Fibroblast of upper back skin (primary cell): ENCODE measurements around the gene GNL3L.
"Not testable (repeated sequence)": the region's sequence is repeated elsewhere in the genome, so short reads cannot be mapped to it uniquely, and the experiment has no call there.

Experiments used
- DNase-seq: peaks from one replicate; pipeline ENCODE4 v3.0.0-alpha.2; 2013

Gene GNL3L, protein sequence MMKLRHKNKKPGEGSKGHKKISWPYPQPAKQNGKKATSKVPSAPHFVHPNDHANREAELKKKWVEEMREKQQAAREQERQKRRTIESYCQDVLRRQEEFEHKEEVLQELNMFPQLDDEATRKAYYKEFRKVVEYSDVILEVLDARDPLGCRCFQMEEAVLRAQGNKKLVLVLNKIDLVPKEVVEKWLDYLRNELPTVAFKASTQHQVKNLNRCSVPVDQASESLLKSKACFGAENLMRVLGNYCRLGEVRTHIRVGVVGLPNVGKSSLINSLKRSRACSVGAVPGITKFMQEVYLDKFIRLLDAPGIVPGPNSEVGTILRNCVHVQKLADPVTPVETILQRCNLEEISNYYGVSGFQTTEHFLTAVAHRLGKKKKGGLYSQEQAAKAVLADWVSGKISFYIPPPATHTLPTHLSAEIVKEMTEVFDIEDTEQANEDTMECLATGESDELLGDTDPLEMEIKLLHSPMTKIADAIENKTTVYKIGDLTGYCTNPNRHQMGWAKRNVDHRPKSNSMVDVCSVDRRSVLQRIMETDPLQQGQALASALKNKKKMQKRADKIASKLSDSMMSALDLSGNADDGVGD

DNA sequence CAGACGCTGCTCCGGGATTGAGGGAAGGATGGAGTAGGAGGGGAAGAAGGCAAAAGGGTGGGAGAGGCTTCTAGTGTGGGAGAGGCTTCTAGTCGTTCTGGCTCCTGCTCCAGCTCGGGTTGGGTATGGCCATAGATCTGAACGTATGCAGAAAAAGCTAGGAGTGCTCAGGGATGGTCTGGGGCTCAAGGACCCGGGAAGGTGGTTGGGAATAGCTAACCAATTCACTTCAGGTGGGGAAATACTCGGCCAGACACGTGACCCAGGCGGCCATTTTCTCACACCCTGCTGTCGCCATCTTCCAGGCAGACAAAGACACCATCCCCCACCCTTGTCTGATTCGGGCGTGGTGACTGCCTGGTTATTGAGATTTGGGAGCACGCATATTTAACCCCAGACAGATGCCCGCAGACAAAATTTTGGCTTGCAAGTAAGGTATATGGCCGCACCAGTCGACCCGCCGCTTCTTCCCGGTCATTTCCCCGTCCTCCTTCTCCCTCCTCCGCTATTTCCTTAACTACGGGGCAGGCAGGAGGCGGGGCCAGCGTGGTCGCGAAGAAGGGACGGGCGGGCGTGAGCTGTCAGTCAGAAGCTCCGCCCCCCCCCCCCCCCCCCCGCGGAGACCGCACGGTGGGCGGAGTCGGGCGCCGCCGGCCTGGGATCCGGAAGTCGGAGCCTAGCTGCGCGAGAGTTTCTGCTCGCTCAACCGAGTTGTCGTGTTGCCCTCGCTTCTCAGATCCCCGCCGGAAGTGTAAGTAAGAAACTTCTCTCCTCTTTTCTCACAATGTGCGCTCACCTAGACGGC is at the start of gene GNL3L:
Gene GNL3L (plus strand): TSS at position 668 of the 805 bp plus-strand sequence. CDS start 2,348 bp downstream, outside the sequence.
- DNase-seq: peak; percentile 80

DNA sequence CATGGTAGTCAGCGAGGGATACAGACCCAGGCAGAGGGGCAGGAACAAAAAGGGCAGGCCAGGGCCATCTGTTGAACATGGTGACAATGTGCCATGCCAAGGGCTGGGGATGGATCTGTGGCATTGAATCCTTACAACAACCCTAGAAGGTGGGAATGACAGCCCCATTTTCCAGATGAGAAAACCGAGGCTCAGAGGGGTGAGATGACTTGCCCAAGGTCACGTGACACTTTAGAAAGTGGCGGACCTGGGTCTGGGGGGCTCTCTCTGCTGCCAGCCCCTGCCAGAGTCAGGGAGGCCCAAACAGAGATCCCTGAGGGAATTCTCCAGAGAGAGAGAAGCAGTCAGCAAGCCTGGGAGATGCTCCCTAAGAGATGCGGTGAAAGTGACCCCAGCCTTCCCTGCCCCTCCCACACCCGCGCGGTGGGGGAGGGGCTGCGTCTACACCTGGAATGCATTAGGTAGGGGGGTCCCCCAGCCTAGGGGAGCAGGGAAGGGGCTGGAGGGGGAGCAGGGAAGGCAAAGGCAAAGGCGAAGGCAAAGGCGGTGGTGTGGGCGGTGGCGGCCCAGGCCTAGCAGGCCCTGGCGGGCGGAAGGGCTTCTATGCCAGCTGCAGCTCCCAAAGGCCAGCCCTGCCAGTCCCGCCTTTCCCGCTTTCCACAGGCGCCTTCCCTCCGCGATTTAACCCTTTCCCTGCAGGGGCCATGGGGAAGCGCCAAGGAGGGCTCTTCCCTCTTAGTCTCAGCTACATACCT is 47.0 kb upstream of the GNL3L start:
- DNase-seq: no peak

DNA sequence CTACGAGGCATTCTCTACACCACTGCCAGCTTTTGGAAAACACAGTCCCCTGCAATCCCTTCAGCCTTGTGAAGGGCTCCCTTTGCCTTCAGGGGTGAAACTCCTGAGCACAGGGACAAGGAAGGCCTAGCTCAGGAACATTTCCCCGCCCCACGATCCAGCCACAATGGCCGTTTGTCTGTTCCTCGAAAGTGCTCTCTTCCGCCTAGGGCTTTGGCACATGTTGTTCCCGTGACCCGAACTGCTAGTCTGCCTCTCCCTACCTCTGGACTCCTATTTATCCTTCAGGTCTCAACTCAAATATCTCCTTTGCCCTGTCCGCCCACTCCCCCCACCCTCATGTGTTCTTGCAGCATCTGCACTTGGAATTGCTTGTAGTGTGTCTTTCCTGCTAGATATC is 46.1 kb upstream of the GNL3L start:
- DNase-seq: no peak

DNA sequence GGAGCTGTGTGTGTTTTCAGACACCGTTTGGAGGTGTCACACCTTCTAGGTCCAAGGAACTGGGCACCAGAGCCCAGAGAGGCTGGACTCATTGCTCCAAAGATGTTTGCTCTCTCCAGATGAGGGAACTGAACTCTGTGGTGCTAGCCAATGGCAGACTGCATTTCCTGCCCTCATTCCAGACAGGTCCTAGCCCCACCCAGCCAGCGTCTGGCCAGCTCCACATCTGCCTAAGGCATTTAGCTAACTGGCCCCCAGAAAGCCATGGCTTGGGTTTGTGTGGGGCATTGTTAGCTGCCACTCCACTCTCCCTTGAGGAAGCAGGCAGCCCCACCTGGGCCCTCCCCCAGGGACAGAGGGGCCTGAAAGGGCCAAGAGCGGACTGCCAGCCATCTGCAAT is 45.4 kb upstream of the GNL3L start:
- DNase-seq: no peak

DNA sequence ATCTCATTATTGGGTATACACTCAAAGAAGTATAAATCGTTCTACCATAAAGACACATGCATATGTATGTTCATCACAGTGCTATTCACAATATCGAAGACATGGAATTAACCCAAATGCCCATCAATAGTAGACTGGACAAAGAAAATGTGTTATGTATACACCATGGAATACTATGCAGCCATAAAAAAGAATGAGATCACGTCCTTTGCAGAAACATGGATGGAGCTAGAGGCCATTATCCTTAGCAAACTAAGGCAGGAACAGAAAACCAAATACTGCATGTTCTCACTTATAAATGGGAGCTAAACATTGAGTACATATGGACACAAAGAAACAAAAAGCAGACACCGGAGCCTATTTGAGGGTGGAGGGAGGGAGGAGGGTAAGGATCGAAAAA is 40.2 kb upstream of the GNL3L start:
- not testable (repeated sequence) for DNase-seq

DNA sequence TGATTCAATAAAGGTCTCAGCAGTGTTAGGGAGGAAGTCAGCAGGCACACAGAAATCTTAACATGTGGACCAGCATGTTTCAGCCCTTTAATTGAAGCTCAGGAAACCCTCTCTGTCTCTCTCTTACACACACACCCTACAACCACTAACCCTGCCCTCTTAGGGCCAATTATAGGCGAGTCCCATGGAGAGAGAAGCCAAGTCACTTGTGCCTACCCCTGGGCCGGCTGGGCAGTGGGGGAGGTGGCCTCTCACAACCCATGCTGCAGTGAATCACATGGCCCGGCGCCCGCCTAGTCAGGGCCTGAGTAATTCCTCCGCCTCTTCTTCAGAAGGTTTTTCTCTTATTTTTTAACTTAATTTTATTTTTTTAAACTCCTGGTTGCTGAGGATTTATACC is 37.7 kb upstream of the GNL3L start:
- peak; percentile 60 for DNase-seq

DNA sequence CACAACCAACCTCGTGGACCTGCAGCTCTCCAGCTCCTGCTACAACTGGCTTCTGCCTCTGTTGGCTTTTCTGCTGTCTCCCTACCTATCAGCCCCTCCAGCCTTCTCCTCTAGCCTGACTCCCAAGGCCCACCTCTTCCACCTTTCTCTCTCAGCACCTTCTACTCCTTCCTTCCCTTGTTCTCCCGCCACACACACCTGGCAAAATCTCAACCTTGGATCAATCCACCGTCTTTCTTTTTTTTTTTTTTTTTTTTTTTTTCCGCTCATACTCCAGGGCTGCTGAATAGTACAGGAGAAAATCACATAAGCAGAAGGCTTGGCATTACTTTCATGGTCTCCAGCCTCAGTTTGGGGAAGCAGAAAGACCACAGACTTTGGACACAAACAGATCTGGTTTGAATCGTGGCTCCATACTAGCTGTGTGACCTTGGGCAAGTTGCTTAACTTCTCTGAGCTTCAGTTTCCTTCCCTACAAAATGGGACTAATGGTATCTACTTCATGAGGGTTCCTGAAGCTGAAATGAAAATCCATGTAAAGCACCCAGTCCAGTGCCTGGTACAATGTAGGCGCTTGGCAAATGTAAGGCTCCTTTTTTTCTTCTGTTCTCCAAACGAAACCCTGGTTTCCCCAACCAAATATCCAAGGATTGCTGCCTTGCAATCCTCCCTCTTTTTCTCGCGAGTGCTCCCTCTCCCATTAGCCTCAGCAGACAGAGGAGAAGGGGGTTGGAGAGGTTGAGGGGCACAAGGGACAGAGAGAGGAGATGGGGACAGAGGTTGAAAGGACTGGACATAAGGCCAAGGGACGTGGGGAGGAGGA is 35.6 kb upstream of the GNL3L start:
- no peak for DNase-seq

DNA sequence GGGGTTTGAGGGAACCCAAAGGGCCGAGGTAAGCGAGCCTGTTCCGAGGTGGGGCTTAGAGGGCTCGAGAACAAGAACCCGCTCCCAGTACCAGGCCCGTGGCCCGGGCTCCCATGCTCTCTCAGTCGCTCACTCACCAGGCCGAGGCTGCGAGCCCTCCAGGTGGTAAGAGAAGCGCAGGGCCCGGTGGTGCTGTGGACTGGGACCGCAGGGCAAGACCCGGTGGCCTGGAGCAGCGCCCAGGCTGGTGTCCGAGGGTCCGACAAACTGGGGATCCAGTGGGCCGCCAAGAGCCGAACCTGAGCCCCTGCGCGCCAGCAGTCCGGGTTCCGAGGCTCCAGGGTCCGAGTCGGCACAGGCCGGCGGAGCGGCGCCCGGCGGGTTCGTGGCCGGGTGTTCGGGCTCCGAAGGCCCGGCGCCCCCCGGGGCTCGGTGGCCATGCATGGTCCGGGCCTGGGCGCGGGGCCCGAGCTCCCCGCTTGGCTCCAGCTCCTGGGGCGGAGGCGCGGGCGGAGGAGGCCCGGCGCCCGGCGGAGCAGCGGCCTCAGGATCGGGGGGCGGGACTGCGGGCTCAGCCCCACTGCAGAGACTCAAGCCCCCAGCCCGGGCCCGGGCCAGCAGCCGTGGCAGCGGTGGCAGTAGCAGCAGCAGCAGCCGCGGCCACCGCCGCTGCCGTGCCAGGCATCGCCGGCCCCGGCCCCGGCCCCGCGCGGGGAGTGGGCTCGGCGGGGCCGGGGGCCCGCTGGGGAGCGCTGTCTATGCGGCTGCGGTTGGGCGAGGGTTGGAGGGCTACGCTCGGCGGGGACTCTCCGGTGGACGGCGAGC is 34.8 kb upstream of the GNL3L start:
- DNase-seq: no peak

DNA sequence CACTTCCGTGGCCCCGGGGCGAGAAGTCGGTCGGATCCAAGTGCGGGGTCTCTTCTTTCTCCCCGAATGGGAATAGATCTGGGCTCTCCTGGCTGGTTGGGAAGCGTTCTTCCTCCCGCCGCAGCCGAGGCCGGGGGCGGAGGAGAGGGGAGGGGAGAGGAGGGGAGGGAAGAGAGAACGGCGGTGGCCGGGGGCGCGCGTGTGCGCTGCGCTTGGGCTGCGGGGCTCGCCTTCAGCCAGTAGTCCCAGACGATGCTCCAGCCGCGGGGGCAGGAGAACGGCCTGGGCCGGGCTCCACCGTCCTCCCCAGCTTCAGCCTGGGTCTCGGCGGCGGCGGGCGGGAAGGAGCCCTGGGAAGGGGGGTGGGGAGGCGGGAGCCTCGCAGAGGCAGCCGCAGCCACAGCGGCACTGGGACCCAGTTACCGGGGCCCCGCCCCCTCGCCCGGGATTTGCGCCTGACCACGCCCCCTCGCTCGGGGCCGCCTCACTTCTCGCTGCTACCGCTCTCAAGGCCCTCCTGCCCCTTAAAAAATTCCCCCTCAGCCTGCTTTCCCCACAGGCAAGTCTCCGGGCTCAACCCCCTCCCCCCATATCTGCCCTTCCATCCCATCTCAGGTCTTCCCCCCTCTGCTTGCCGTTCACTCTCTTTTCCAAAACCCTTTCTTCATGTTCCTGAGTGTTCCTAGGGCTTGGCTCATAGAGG is 34.1 kb upstream of the GNL3L start, which contains the start of gene FGD1:
Gene FGD1 (minus strand): TSS at position 421 of the 703 bp plus-strand sequence. CDS start 802 bp downstream, outside the sequence.
- DNase-seq: peak; percentile 61

DNA sequence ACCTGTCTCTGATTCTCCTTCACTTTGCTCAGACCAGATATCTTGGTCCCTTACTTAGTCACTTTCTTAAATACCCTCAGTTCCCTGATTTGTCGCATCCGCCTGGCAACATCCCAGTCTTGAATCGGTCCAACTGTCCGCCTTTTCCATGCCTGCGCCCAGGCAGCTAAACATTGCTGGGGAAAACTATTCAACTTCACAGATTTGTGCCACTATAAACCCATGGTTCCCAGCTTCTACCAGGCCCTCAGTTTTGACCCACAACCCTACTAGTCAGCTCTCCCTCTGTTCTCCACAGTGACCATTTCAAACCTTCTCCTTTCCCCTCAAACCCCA is 33.5 kb upstream of the GNL3L start:
- DNase-seq: no peak

DNA sequence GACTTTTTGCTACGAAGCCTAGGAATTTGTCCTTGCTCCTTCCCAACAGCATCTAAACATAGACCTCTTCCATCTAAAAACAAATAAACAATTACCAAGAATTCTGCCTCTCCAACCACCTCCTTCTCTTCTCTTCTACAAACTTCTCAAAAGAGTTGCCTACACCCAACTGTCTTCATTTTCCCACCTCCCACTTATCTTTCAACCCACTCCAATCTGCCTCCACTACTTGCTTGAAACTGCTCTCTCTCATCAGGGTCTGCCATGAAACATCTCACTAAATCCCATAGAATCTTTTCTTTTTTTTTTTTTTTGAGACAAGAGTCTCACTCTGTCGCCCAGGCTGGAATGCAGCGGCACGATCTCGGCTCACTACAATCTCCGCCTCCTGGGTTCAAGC is 33.1 kb upstream of the GNL3L start:
- no peak for DNase-seq

DNA sequence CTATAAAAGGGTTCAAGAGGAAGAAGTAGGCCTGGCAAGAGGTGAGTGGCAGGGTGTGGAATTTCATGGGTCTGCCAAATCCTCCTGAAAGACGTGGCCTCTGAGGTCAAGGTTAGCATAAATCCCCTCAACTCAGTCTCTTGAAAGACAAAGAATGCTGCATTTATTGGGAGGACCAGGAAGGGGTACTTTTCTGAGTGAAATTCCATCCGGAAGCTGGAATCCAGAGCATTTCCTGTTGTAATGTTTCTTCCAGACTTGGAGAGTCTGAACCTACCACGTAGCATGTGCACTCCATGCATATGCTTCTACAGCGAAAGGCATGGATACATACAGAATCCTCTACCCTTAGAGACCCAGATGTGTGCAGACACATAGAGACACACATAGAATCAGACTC is 20.6 kb upstream of the GNL3L start:
- peak; percentile 78 for DNase-seq

DNA sequence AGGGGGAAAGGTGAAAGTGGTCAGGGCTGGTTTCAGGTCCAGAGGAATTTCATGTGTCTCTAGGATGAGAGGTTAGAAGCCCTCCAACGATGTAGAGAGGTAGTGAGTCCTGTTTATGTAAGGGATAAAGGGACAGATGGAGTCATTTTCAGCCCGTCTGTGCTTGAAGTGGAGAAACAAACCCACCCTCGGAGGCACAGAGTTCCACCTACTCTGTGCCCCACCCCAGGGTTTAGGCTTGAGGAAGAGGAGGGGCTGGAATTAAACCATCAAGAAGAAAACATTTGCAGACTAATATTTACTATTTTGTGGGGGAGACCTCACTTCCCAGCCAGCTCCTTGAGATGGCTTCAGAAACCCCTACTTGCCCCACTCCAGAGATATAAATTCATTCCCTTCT is 868 bp upstream of the GNL3L start:
- no peak for DNase-seq

DNA sequence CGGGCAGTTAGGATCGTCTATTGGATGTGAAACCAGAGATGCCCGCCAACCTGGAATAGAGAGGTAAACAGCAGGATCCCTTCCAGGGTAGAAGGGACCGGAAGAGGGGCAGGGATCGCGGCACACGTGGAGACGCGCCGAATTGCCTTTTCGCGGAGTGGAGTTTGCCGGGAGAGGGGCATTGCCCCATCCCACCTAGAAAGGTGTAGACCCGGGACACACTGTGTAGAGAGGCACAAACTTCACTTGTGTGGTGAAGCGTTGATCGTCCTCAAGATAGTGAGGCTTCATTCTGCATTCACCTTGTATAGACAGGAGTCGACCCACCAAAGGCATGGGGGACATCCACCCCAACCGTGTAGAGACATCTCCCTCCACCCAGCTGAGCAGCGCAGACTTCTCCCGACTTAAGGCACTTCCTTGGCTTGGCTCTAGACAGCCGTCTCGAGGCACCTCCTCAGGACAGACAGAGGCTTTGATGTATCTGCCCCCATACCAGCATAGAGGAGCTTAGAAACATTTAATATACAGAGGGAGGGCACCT is 410 bp downstream of the GNL3L start:
- DNase-seq: no peak

DNA sequence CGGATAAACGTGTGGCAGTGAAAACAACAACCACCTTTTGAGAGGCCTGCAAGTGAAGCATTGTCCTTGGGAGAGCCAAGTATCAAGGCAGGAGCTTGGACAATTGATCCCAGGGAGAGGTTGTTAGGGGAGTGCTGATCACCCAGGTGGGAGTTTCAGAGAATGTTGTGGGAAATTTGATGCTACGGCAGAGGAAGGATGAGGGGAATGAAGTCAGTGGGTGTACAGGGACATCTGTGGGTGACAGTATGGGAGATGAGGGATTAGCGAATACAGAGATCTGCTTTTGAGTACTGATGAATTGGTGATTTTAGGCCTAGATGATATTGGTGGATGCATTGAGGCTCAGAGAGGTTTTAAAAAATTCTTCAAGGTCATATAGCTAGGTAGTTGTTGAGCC is 4.3 kb downstream of the GNL3L start:
- no peak for DNase-seq

DNA sequence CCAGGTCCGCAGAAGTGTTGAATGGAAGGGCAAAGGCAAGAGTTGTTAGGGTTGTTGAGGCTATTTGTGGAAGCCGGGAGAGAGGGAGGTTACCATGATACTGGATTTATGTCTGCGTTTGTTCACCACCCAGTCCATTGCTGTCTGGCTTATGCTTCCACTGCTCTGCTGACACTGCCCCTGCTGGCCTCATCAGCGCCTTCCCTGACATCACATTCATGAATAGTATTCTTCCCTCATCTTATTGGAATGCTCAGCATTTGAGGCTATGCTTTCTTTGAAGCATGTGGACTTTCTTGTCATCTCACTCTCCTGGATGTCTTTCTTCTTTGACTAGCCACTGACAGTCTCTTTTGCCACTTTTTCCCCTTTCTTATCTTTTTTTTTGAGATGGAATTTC is 10.3 kb downstream of the GNL3L start:
- DNase-seq: peak; percentile 55

DNA sequence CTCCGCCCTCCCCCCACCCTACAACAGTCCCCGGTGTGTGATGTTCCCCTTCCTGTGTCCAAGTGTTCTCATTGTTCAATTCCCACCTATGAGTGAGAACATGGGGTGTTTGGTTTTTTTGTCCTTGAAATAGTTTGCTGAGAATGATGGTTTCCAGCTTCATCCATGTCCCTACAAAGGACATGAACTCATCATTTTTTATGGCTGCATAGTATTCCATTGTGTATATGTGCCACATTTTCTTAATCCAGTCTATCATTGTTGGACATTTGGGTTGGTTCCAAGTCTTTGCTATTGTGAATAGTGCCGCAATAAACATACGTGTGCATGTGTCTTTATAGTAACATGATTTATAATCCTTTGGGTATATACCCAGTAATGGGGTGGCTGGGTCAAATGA is 12.2 kb downstream of the GNL3L start:
- not testable (repeated sequence) for DNase-seq

DNA sequence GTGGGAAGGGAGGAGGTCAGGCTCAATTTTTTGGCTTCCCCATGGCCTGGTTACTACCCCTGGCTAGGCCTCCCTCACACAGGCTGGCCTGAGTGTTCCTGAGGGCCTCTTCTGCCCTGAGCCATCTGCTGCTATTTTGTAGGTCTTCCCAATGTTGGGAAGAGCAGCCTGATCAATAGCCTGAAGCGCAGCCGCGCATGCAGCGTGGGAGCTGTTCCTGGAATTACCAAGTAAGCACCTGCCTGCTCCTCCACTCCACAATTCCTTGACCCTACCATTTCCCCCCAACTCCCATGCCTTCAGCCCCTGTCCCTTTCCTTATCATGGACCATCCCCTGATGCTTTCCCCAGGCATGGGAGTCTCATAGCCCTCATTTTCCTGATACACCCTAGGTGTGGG is 20.8 kb downstream of the GNL3L start:
- no peak for DNase-seq

DNA sequence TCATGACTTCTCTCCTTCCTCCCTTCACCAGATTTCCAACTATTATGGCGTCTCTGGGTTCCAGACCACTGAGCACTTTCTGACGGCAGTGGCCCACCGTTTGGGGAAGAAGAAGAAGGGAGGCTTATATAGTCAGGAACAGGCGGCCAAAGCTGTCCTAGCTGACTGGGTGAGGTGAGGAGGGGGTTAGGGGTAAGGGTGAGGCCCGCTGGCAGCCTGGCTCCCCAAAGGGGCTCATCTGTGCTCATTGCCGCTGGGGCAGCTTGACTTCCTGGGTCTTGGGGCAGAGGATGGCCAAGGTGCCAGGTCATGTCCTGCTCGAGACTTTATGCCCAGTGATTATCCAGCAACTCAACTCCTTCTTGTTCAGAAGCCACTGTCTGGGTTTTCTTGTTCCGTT is 21.8 kb downstream of the GNL3L start:
- no peak for DNase-seq

DNA sequence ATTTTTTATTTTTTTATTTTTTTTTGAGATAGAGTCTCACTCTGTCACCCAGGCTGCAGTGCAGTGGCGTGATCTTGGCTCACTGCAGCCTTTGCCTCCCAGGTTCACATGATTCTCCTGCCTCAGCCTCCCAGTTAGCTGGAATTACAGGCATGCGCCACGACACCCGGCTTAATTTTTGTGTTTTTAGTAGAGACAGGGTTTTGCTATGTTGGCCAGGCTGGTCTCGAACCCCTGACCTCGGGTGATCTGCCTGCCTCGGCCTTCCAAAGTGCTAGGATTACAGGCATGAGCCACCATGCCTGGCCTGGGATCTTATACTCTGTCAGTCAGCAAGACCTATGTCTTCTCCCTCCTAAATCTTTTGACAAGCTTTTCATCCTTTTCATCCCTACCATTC is 25.0 kb downstream of the GNL3L start:
- not testable (repeated sequence) for DNase-seq
